Measurements from ENCODE around the gene HIRA. TPM values are rescaled to one million over a fixed set of nuclear protein-coding genes. Genes with fewer than 3 reads are reported as not detected.

HIRA gene
- total RNA-seq, 1 experiment from 2014 or later, result 51.0 TPM

- TF ChIP-seq, protein P1, sequence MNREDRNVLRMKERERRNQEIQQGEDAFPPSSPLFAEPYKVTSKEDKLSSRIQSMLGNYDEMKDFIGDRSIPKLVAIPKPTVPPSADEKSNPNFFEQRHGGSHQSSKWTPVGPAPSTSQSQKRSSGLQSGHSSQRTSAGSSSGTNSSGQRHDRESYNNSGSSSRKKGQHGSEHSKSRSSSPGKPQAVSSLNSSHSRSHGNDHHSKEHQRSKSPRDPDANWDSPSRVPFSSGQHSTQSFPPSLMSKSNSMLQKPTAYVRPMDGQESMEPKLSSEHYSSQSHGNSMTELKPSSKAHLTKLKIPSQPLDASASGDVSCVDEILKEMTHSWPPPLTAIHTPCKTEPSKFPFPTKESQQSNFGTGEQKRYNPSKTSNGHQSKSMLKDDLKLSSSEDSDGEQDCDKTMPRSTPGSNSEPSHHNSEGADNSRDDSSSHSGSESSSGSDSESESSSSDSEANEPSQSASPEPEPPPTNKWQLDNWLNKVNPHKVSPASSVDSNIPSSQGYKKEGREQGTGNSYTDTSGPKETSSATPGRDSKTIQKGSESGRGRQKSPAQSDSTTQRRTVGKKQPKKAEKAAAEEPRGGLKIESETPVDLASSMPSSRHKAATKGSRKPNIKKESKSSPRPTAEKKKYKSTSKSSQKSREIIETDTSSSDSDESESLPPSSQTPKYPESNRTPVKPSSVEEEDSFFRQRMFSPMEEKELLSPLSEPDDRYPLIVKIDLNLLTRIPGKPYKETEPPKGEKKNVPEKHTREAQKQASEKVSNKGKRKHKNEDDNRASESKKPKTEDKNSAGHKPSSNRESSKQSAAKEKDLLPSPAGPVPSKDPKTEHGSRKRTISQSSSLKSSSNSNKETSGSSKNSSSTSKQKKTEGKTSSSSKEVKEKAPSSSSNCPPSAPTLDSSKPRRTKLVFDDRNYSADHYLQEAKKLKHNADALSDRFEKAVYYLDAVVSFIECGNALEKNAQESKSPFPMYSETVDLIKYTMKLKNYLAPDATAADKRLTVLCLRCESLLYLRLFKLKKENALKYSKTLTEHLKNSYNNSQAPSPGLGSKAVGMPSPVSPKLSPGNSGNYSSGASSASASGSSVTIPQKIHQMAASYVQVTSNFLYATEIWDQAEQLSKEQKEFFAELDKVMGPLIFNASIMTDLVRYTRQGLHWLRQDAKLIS (CRISPR knock-in tag; IDR thresholded peaks at IDR 0.05; ENCODE audit: borderline replicate concordance), result no peak
- TF ChIP-seq ZBTB21 (CRISPR knock-in tag; IDR thresholded peaks at IDR 0.05; ENCODE audit: borderline replicate concordance) (no peak), ZNF671 (CRISPR knock-in tag; IDR thresholded peaks at IDR 0.05) (no peak), SMAD3 (CRISPR knock-in tag; IDR thresholded peaks at IDR 0.05; ENCODE audit: borderline replicate concordance) (no peak), MXD4 (CRISPR knock-in tag; IDR thresholded peaks at IDR 0.05; ENCODE audit: borderline replicate concordance) (no peak), GRHL2 (CRISPR knock-in tag; IDR thresholded peaks at IDR 0.05; ENCODE audit: insufficient replicate concordance, severe bottlenecking) (no peak), ZNF423 (CRISPR knock-in tag; IDR thresholded peaks at IDR 0.05) (no peak), NFYB (CRISPR knock-in tag; conservative IDR thresholded peaks at IDR 0.05; ENCODE audit: low read depth) (no peak)
Measured at GRCh38 chr22:19376971-19377370, 54.6 kb downstream of the HIRA start (continued).

GRCh38 chr22:19376247-19376646 is 55.3 kb downstream of the HIRA start:
- CTCF ChIA-PET, result no interaction called here
- POLR2A ChIA-PET, result no interaction called here
- Mint-ChIP-seq H3K36me3 (peaks cover 56% of the 10 kb centered on the region), H3K4me3 (no peak overlapping the region), H3K27me3 (ENCODE audit: low read depth) (no peaks in the 10 kb centered on the region), H3K4me1 (no peaks in the 10 kb centered on the region), H3K9me3 (no peaks in the 10 kb centered on the region), H3K27ac (no peak overlapping the region)
- DNase-seq (ENCODE audit: low spot score) (no peak), ATAC-seq (no peak)
- no peak for TF ChIP-seq NR3C1 (CRISPR knock-in tag; conservative IDR thresholded peaks at IDR 0.05; ENCODE audit: low read depth)
- TF ChIP-seq ZNF138 (CRISPR knock-in tag; conservative IDR thresholded peaks at IDR 0.05), result no peak
- no peak for TF ChIP-seq CREM (CRISPR knock-in tag; IDR thresholded peaks at IDR 0.05)
- TF ChIP-seq, protein P2, sequence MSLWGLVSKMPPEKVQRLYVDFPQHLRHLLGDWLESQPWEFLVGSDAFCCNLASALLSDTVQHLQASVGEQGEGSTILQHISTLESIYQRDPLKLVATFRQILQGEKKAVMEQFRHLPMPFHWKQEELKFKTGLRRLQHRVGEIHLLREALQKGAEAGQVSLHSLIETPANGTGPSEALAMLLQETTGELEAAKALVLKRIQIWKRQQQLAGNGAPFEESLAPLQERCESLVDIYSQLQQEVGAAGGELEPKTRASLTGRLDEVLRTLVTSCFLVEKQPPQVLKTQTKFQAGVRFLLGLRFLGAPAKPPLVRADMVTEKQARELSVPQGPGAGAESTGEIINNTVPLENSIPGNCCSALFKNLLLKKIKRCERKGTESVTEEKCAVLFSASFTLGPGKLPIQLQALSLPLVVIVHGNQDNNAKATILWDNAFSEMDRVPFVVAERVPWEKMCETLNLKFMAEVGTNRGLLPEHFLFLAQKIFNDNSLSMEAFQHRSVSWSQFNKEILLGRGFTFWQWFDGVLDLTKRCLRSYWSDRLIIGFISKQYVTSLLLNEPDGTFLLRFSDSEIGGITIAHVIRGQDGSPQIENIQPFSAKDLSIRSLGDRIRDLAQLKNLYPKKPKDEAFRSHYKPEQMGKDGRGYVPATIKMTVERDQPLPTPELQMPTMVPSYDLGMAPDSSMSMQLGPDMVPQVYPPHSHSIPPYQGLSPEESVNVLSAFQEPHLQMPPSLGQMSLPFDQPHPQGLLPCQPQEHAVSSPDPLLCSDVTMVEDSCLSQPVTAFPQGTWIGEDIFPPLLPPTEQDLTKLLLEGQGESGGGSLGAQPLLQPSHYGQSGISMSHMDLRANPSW (CRISPR knock-in tag; conservative IDR thresholded peaks at IDR 0.05; ENCODE audit: low read depth), result no peak
- TF ChIP-seq MAX (CRISPR knock-in tag; IDR thresholded peaks at IDR 0.05), result no peak
- no peak for TF ChIP-seq ZNF512 (CRISPR knock-in tag; IDR thresholded peaks at IDR 0.05; ENCODE audit: borderline replicate concordance)
- TF ChIP-seq, protein P3, sequence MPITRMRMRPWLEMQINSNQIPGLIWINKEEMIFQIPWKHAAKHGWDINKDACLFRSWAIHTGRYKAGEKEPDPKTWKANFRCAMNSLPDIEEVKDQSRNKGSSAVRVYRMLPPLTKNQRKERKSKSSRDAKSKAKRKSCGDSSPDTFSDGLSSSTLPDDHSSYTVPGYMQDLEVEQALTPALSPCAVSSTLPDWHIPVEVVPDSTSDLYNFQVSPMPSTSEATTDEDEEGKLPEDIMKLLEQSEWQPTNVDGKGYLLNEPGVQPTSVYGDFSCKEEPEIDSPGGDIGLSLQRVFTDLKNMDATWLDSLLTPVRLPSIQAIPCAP (CRISPR knock-in tag; IDR thresholded peaks at IDR 0.05), result no peak
- TF ChIP-seq, protein P4, sequence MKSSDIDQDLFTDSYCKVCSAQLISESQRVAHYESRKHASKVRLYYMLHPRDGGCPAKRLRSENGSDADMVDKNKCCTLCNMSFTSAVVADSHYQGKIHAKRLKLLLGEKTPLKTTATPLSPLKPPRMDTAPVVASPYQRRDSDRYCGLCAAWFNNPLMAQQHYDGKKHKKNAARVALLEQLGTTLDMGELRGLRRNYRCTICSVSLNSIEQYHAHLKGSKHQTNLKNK (CRISPR knock-in tag; IDR thresholded peaks at IDR 0.05), result no peak
